Stimulated activated CD8-positive, alpha-beta memory T cell treated with anti-CD3 and anti-CD28 coated beads, Interleukin-4, amount 100 ng/mL, for 48 hours (primary cell): ENCODE data around the gene SPOCK1.

ENCODE experiments used
- DNase-seq: peaks from one replicate; pipeline ENCODE4 v3.0.0-alpha.2; 2020

The SPOCK1 gene

GRCh38 chr5:137290373-137290772 is 208.8 kb downstream of the SPOCK1 start:
- DNase-seq: no peak

GRCh38 chr5:137289856-137290255 is 209.3 kb downstream of the SPOCK1 start:
- no peak for DNase-seq

- DNase-seq: no peak
Measured at GRCh38 chr5:137287569-137287968, 211.6 kb downstream of the SPOCK1 start.

GRCh38 chr5:137286025-137286610 is 213.0 kb downstream of the SPOCK1 start:
- no peak for DNase-seq

- DNase-seq: no peak
Measured at GRCh38 chr5:137283801-137284200, 215.3 kb downstream of the SPOCK1 start.

GRCh38 chr5:137282216-137282615 is 216.9 kb downstream of the SPOCK1 start:
- no peak for DNase-seq

GRCh38 chr5:137281201-137281600 is 217.9 kb downstream of the SPOCK1 start:
- no peak for DNase-seq

GRCh38 chr5:137280656-137281055 is 218.5 kb downstream of the SPOCK1 start:
- no peak for DNase-seq

GRCh38 chr5:137279521-137280231 is 219.4 kb downstream of the SPOCK1 start:
- DNase-seq: no peak

GRCh38 chr5:137278476-137278875 is 220.7 kb downstream of the SPOCK1 start:
- DNase-seq: no peak

- no peak for DNase-seq
Measured at GRCh38 chr5:137275083-137275482, 224.0 kb downstream of the SPOCK1 start.

GRCh38 chr5:137273511-137273910 is 225.6 kb downstream of the SPOCK1 start:
- no peak for DNase-seq

GRCh38 chr5:137272831-137273230 is 226.3 kb downstream of the SPOCK1 start:
- DNase-seq: no peak

- no peak for DNase-seq
Measured at GRCh38 chr5:137269946-137270345, 229.2 kb downstream of the SPOCK1 start.

GRCh38 chr5:137269274-137269673 is 229.9 kb downstream of the SPOCK1 start:
- DNase-seq: no peak

GRCh38 chr5:137268646-137269045 is 230.5 kb downstream of the SPOCK1 start:
- DNase-seq: no peak

- no peak for DNase-seq
Measured at GRCh38 chr5:137266186-137266585, 232.9 kb downstream of the SPOCK1 start.

GRCh38 chr5:137265457-137265856 is 233.7 kb downstream of the SPOCK1 start:
- DNase-seq: no peak

- DNase-seq: no peak
Measured at GRCh38 chr5:137264573-137264972, 234.6 kb downstream of the SPOCK1 start.

- no peak for DNase-seq
Measured at GRCh38 chr5:137264041-137264440, 235.1 kb downstream of the SPOCK1 start.

GRCh38 chr5:137263371-137264005 is 235.6 kb downstream of the SPOCK1 start:
- DNase-seq: no peak

- DNase-seq: no peak
Measured at GRCh38 chr5:137262818-137263217, 236.3 kb downstream of the SPOCK1 start.

- no peak for DNase-seq
Measured at GRCh38 chr5:137260820-137261695, 238.1 kb downstream of the SPOCK1 start.
